SH-SY5Y (cell line): ENCODE results near the gene LENG1.

Experiments
- GATA2 ChIP-seq: IDR thresholded peaks from 2 replicates; pipeline ENCODE4 v1.6.1; 2011; ENCODE audit warnings: mild to moderate bottlenecking, low read depth, low read length
- GATA3 ChIP-seq: IDR thresholded peaks from 2 replicates; pipeline ENCODE4 v1.6.1; 2011; ENCODE audit warnings: low read depth, mild to moderate bottlenecking, low read length, moderate library complexity

GRCh38 chr19:54179262-54179852, 19.8 kb upstream of the LENG1 start:
- TF ChIP-seq GATA2 (no peak), GATA3 (no peak)
